Posterior vena cava (tissue), 2 donors: Measurements from ENCODE around the gene ODF4. TPM values are rescaled to one million over a fixed set of nuclear protein-coding genes. Genes with fewer than 3 reads are reported as not detected.
"Not testable (repeated sequence)": the region's sequence is repeated elsewhere in the genome, so short reads cannot be mapped to it uniquely, and the experiment has no call there.

Source experiments
- DNase-seq: peaks from one replicate; pipeline ENCODE4 v3.0.0-alpha.2; 2020; ENCODE audit warnings: low spot score
- intact Hi-C, 2 donors: fragments of 100-400 bp; cut with DNase I; formaldehyde crosslinking; loops; one replicate each; pipeline versions ENCODE4 v1.14.1 to v1.14.2; 2022 to 2023
- total RNA-seq, 2 donors: library from RNA; stranded (reverse); fragmentation: NEBNext Ultra II Directional; extraction: Animal tissue kit (Norgen Biotek cat#: 25700); gene quantifications; one replicate each; pipeline ENCODE4 v1.2.1, GENCODE V29; 2021
- donor health status: DM: yes; HTN: yes; CAD: no.
- donor health status: DM: yes; HTN: yes; CAD: no.

The ODF4 gene
- total RNA-seq, 2 donors from 2014 or later, result not detected

DNA sequence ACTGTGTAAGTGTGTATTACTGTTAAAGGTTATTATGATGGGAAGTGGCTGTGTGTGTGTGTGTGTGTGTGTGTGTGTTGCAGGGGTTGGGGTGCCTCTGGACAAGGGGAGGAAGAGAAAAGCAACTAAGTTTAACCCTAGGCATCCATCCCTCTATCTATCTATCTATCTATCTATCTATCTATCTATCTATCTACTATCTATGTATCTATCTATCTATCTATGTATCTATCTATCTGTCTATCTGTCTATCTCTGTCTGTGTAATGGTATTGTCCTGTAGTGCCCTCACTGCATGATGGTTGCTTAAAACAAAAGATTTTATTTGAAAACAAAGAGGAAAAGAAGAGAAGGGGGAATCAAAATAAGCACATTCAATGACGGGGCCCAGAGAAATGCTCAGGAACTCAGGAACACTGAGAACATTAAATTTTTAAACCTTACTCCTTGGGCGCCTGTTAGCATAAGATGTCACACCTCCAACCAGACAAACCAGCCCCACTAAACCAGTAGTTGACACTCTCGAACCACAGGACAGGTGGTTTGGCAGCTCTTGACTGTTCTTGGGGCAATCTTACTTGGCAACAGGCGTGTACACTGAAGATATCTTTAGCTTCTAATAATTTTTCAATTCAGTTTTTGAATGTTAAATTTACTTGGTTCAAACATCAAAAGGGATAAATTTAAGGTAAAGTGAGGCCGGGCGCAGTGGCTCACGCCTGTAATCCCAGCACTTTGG lies 48.4 kb downstream of the ODF4 start:
- DNase-seq, result no peak
- intact Hi-C loops, result no loop called here

DNA sequence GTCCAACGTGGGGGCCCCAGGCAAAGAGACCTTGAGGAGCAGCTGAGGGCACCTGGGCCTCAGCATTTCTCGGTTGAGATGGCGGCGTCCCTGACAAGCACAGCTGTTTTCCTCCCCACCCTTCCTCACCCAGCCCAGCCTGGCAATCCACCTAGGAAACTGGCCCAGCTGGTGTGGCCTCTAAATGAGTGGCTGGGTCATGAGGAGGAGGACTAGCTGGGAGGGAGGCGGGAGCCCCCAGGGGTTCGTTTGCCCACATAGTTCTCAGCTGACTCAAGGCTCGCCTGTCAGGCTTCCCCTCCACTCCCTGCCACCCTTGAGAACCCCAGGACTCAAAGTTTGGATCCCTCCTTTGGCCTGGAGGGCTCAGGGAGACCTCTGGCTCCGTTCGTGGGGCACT lies 52.1 kb downstream of the ODF4 start:
- intact Hi-C loops, result no loop called here

DNA sequence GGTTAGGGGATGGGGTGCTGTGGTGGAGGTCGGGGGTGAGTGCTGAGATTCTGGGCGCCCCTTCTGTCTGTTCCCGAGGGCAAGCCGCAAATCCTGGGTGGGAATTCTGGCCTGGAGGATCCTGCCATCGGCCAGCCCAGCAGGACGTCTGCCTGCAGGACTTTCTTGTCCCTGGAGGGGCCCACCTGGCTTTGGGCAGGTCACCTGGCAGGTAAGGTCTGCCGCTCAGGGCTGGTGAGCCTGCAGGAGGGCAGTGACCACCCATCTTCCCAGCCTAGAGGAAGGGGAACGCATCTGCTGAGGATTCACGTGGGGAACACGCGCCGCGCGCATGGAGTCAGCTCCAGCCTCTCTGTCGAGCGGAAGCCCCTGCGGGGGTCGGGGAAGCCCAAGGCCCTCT lies 52.6 kb downstream of the ODF4 start:
- DNase-seq, result no peak

More for the DNA sequence above, 52.1 kb downstream of the ODF4 start:
- no peak for DNase-seq

DNA sequence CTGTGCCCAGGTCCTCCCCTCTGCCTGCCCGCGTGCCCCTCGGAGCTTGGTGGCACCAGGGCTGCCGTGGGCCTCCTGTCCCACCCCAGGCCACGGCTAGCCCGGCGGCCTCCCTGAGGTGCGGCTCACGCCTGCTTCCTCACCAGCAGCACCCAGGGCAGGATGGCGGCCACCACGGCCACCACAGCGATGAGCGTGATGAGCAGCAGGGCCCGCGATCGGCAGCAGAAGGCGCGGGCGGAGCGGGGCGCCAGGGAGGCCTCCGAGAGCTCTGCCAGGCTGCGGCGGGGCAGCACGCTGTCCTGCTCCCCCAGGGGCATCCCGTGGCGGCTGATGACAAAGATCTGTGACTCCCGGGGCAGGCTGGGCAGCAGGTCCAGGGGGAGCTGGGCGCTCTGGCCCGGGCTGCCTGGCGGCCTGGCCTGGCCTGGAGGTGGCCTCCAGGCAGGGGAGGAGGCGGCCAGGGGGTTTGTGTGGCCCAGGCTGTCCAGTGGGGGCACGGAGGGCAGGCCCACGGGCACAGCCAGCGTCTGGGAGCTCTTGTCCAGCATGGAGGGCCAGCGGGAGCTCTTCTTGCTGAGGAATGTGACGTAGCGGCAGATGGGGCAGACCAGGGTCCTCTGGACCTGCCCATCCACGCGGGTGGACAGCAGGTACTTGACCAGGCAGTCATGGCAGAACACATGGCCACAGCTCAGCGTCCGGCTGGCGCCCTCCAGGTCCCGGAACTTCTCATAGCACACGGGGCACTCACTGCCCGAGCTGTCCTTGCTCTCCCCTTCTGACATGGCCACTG lies 53.2 kb downstream of the ODF4 start:
- intact Hi-C loops, result no loop called here
- no peak for DNase-seq

More for the DNA sequence above, 52.6 kb downstream of the ODF4 start:
- intact Hi-C loops, result no loop called here

DNA sequence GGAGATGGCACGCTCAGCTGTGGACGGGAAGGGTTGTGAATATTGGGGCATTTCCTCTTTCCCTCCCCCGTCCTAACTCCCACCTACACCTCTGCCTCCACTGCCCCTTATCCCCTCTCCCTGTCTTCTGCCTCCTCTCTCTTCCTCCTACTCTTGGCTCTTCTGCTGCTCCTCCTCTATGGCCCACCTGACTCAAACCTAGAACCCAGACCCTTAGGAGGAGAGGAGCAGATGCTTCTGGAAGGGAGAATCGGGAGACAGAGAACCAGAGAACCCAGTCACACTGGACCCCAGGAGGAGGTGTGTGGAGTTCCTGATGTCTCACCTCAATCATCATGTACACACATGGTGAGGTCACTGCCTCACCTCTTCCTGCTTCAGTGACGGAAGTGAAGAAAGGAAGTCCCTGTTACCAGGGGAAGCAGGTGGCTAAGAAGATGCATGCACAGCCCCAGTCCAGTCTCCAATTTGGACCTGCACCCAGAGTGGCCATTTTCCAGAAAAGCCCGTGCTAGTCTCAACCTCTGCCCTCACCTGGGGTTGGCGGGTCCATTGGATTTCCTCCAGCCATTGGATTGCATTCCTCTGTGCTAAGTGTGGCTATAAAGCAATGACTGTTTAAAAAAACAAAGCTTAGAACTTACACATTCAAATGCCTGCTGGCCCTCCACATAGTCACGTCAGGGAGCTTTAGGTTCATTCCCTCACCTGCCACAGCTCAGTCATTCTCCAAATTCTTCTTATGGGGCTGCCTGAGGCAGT lies 54.0 kb downstream of the ODF4 start:
- DNase-seq, result no peak
- intact Hi-C loops, result no loop called here

DNA sequence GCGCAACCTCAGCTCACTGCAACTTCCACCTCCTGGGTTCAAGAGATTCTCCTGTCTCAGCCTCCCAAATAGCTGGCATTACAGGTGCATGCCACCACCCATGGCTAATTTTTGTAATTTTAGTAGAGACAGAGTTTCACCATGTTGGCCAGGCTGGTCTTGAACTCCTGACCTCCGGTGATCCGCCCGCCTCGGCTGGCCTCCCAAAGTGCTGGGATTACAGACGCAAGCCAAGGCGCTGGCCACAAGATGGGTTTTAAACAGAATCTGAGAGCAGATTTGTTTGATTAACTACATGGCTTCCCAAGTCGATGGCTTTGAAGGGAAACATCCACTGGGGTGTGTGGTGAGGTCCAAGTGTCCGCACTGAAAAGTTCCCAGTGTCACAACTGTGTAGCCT lies 54.9 kb downstream of the ODF4 start:
- intact Hi-C loops, result not testable (repeated sequence)

More for the DNA sequence above, 54.9 kb downstream of the ODF4 start:
- DNase-seq, result not testable (repeated sequence)

Other genes with a start within 250 kb of the ODF4 start
- not detected for gene ALOXE3, start 221.3 kb upstream of the ODF4 start, total RNA-seq
- gene HES7, start 215.7 kb upstream of the ODF4 start, total RNA-seq, result under 1 TPM in 1 of 2 donors, not detected in 1; 0.67 TPM
- 100 to 1,000 TPM; 203 to 206 TPM for gene PER1, start 187.4 kb upstream of the ODF4 start, total RNA-seq
- 10 to 100 TPM; 66.7 to 80.1 TPM for gene VAMP2, start 176.9 kb upstream of the ODF4 start, total RNA-seq
- 10 to 100 TPM; 12.9 to 16.4 TPM for gene TMEM107, start 163.5 kb upstream of the ODF4 start, total RNA-seq
- 1 to 10 TPM; 4.5 to 5.6 TPM for gene BORCS6, start 149.7 kb upstream of the ODF4 start, total RNA-seq
- under 1 TPM in 1 of 2 donors, not detected in 1; 0.69 TPM for gene AURKB, start 129.3 kb upstream of the ODF4 start, total RNA-seq
- 10 to 100 TPM; 23.2 to 29.8 TPM for gene CTC1, start 91.8 kb upstream of the ODF4 start, total RNA-seq
- 10 to 100 TPM; 20.3 to 23.9 TPM for gene PFAS, start 90.6 kb upstream of the ODF4 start, total RNA-seq
- 10 to 100 TPM; 16.9 to 19.1 TPM for gene RANGRF, start 51.2 kb upstream of the ODF4 start, total RNA-seq
- gene SLC25A35, start 44.4 kb upstream of the ODF4 start, total RNA-seq, result 1 to 10 TPM; 1.8 to 5.7 TPM
- 10 to 100 TPM; 17.8 to 22.3 TPM for gene ARHGEF15, start 29.6 kb upstream of the ODF4 start, total RNA-seq
- gene RPL26, start 43.4 kb downstream of the ODF4 start, total RNA-seq, result 1,000 to 10,000 TPM; 1,249 to 1,265 TPM
- not detected for gene RNF222, start 58.0 kb downstream of the ODF4 start, total RNA-seq
- 10 to 100 TPM; 60.8 to 78.9 TPM for gene NDEL1, start 96.0 kb downstream of the ODF4 start, total RNA-seq